ENCODE measurements around the gene PEPD. TPM values are rescaled to one million over a fixed set of nuclear protein-coding genes. Genes with fewer than 3 reads are reported as not detected.
"Not testable (repeated sequence)": the region's sequence is repeated elsewhere in the genome, so short reads cannot be mapped to it uniquely, and the experiment has no call there.

Gene PEPD
- total RNA-seq, 4 donors from 2014 or later, result 79.8 to 122 (median 94.8) TPM

DNA sequence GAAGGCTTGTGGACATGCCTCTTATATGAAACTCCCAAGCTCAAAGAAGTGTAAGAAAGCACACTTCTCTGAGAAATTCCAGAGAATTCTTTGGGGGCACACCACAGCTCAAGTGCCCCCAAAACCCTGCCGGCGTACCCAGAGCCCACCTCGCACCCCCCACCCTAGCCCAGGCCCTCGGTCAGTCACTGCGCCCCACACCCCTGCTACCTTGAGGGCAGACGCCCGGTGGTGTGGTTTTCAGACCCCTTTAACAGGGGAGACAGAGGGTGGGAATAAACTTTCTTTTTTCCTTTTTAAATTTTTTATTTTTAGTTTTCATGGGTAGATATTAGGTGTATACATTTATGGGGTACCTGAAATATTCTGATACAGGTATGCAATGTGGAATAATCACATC lies 29.5 kb downstream of the PEPD start:
- TF ChIP-seq, protein P1, sequence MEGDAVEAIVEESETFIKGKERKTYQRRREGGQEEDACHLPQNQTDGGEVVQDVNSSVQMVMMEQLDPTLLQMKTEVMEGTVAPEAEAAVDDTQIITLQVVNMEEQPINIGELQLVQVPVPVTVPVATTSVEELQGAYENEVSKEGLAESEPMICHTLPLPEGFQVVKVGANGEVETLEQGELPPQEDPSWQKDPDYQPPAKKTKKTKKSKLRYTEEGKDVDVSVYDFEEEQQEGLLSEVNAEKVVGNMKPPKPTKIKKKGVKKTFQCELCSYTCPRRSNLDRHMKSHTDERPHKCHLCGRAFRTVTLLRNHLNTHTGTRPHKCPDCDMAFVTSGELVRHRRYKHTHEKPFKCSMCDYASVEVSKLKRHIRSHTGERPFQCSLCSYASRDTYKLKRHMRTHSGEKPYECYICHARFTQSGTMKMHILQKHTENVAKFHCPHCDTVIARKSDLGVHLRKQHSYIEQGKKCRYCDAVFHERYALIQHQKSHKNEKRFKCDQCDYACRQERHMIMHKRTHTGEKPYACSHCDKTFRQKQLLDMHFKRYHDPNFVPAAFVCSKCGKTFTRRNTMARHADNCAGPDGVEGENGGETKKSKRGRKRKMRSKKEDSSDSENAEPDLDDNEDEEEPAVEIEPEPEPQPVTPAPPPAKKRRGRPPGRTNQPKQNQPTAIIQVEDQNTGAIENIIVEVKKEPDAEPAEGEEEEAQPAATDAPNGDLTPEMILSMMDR (IDR thresholded peaks at IDR 0.05), result no peak
- TF ChIP-seq POLR2A (IDR thresholded peaks at IDR 0.05) (no peak), EP300 (IDR thresholded peaks at IDR 0.05) (no peak)
- H3K9me3 ChIP-seq, result no peaks in the 10 kb centered on the region
- H3K4me1 ChIP-seq, result no peaks in the 10 kb centered on the region
- H3K36me3 ChIP-seq, result peaks cover 0 to 79% (median 0%) of the 10 kb centered on the region in 3 donors
- H3K27me3 ChIP-seq, result no peaks in the 10 kb centered on the region
- H3K4me3 ChIP-seq, result no peak overlapping the region
- DNase-seq (ENCODE audit: low spot score in 2 of 2), result no peak
- H3K27ac ChIP-seq, result no peak overlapping the region
- WGBS, 2 donors, result 92 to 94% methylated on average over 7 of the region's 7 CpGs

DNA sequence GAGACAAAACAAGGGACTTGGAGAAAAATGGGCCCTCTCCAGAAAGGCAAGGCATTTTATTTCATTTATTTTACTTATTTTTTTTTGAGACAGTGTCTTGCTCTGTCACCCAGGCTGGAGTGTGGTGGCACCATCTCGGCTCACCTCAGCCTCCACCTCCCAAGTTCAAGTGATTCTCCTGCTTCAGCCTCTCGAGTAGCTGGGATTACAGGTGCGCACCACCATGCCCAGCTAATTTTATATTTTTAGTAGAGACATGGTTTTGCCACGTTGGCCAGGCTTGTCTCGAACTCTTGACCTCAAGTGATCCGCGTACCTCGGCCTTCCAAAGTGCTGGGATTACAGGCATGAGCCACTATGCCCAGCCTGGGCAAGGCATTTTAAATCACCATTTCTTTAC lies 31.0 kb downstream of the PEPD start:
- not testable (repeated sequence) for DNase-seq (ENCODE audit: low spot score in 2 of 2); H3K4me1 ChIP-seq; H3K9me3 ChIP-seq; H3K27ac ChIP-seq; H3K4me3 ChIP-seq; H3K27me3 ChIP-seq
- WGBS, 2 donors, result 93 to 94% methylated on average over 8 of the region's 8 CpGs
- H3K36me3 ChIP-seq, result peaks cover 0 to 79% (median 0%) of the 10 kb centered on the region in 3 donors

DNA sequence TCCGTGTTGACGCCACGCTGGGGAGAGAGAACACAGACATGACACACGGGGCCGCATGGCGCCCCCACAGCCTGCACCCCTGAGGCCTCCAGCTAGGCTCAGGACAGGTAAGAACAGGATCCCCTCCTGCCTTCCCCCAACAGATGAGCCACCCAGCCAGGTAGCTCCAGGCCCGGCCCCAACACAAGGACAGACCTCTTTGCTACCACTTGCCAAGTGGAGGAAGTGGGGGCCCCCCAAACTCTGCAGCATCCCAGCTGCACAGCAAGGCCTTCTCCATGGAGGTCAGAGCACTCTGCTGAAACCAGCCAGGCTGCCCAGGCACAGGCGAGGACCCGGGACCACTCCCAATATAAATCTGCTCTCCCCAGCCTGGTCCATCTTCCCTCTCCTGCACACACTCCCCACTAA lies 31.5 kb downstream of the PEPD start:
- Histone ChIP-seq H3K27ac (no peak overlapping the region), H3K9me3 (no peaks in the 10 kb centered on the region), H3K4me3 (no peak overlapping the region), H3K36me3 (peaks cover 0 to 79% (median 0%) of the 10 kb centered on the region in 3 donors), H3K27me3 (no peaks in the 10 kb centered on the region), H3K4me1 (no peaks in the 10 kb centered on the region)
- no peak for TF ChIP-seq POLR2A (IDR thresholded peaks at IDR 0.05)
- 82 to 90% methylated on average over 8 of the region's 9 CpGs for WGBS, 2 donors
- DNase-seq (ENCODE audit: low spot score in 2 of 2), result no peak

DNA sequence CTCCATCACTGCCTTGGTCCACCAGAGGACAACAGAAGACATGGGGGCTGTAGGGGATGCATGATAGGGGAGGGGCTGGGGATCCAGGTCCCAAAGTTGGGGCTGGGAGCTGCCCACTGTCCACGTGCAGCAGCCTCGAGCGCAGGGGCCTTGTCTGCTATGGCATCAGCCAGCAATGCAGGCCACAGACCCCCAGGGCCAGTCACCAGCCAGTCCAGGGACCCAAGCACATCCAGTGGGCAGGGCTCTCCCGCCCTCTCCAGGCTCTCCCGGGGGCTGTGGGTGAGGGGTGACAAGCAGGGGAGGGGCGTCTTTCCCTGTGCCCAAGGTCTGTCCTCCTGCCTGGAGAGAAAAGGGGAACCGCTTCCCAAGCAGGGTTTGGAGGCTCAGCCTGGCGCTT lies 32.8 kb downstream of the PEPD start:
- H3K9me3 ChIP-seq, result peaks cover 0 to 6% (median 0%) of the 10 kb centered on the region in 4 donors
- H3K27ac ChIP-seq, result no peak overlapping the region
- no peaks in the 10 kb centered on the region for H3K27me3 ChIP-seq
- 88 to 89% methylated on average over 5 to 8 of the region's 8 CpGs for WGBS, 2 donors
- peaks cover 0 to 79% (median 0%) of the 10 kb centered on the region in 3 donors for H3K36me3 ChIP-seq
- TF ChIP-seq, protein P1 (IDR thresholded peaks at IDR 0.05), result no peak
- TF ChIP-seq EP300 (IDR thresholded peaks at IDR 0.05), result no peak
- TF ChIP-seq POLR2A (IDR thresholded peaks at IDR 0.05), result no peak
- no peak overlapping the region for H3K4me3 ChIP-seq
- no peak for DNase-seq (ENCODE audit: low spot score in 2 of 2)
- no peaks in the 10 kb centered on the region for H3K4me1 ChIP-seq

DNA sequence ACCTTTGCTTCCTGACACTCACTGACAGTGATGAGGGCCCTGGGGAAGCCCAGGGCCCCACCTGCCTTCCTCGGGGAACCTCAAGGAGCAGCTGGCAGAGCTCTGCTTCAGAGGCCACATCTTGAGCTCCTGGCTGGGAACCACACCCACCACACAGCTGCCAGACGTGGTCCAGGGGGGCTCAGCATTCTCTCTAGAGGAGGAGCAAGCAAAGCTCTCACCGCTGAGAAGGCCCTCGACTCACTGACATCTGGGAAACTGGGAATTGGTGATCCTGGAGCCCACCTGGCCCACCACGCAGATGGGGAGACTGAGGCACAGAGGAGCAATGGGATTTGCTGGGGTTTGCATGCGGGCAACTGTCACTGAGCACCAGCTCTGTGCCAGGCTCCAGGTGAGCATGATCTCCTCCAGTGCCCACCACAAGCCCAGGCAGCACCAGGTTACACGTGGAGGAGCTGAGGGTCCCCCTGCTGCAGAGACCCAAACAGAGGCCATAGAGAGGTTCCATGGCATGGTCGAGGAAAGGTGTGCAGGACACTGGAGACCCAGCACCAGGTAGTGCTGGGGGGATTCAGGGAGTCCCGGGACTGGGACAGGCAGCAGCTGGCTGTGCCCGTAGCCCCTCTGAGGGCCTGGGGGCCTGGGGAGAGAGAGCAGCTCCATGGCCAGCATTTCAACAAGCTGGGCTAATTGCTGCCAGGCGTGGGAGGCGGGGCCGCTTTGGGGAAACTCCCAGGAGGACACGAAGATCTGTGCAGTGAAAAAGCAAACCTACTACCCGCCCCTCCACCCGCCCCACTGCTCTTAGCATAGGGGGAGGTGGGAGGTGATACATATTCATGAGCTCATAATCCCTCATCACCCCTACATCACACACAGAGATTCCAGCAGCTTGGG lies 33.4 kb downstream of the PEPD start:
- DNase-seq (ENCODE audit: low spot score in 2 of 2), result no peak
- H3K27me3 ChIP-seq, result no peaks in the 10 kb centered on the region
- 76 to 81% methylated on average over 11 to 16 of the region's 16 CpGs for WGBS, 2 donors
- no peak for TF ChIP-seq EP300 (IDR thresholded peaks at IDR 0.05)
- TF ChIP-seq, protein P1 (IDR thresholded peaks at IDR 0.05), result no peak
- TF ChIP-seq POLR2A (IDR thresholded peaks at IDR 0.05), result no peak
- H3K4me1 ChIP-seq, result no peaks in the 10 kb centered on the region
- H3K4me3 ChIP-seq, result no peak overlapping the region
- H3K9me3 ChIP-seq, result peaks cover 0 to 13% (median 2%) of the 10 kb centered on the region in 4 donors
- peaks cover 0 to 79% (median 0%) of the 10 kb centered on the region in 3 donors for H3K36me3 ChIP-seq
- H3K27ac ChIP-seq, result no peak overlapping the region

Data from tibial nerve (tissue), 4 donors.